WTC11 (cell line): ENCODE data around the gene SIX4.

Experiments used
- CREB1 ChIP-seq: sonication (generic); formaldehyde crosslinking; IDR thresholded peaks from 2 replicates; pipeline ENCODE4 v1.8.0; 2023; ENCODE audit warnings: mild to moderate bottlenecking, missing genetic modification reagents
- CREM ChIP-seq: sonication (generic); formaldehyde crosslinking; IDR thresholded peaks from 2 replicates; pipeline ENCODE4 v1.8.1; 2022; ENCODE audit warnings: mild to moderate bottlenecking, missing genetic modification reagents, moderate library complexity
- ESRRA ChIP-seq: sonication (generic); formaldehyde crosslinking; IDR thresholded peaks from 2 replicates; pipeline ENCODE4 v1.8.1; 2022; ENCODE audit warnings: mild to moderate bottlenecking, missing genetic modification reagents, borderline replicate concordance
- NFE2L1 ChIP-seq: sonication (generic); formaldehyde crosslinking; IDR thresholded peaks from 2 replicates; pipeline ENCODE4 v1.8.1; 2023; ENCODE audit warnings: missing genetic modification reagents
- NFYB ChIP-seq: sonication (generic); formaldehyde crosslinking; conservative IDR thresholded peaks from 2 replicates; pipeline ENCODE4 v1.8.0; 2022; ENCODE audit warnings: low read depth, missing genetic modification reagents
- SP1 ChIP-seq: sonication (generic); formaldehyde crosslinking; conservative IDR thresholded peaks from 2 replicates; pipeline ENCODE4 v1.8.1; 2022; ENCODE audit warnings: missing genetic modification reagents
- ZNF263 ChIP-seq: sonication (generic); formaldehyde crosslinking; IDR thresholded peaks from 2 replicates; pipeline ENCODE4 v1.8.1; 2022; ENCODE audit warnings: low read depth, mild to moderate bottlenecking, moderate library complexity, missing genetic modification reagents
- TF ChIP-seq, protein P1 (sequence below): fragments of 200-600 bp; IDR thresholded peaks from 2 replicates; pipeline ENCODE4 v1.8.0; 2022; ENCODE audit warnings: antibody characterized with exemption
- TF ChIP-seq, protein P2 (sequence below): sonication (generic); formaldehyde crosslinking; IDR thresholded peaks from 2 replicates; pipeline ENCODE4 v1.8.0; 2022; ENCODE audit warnings: mild to moderate bottlenecking, missing genetic modification reagents
- TF ChIP-seq, protein P3 (sequence below): sonication (generic); formaldehyde crosslinking; IDR thresholded peaks from 2 replicates; pipeline ENCODE4 v1.8.0; 2022; ENCODE audit warnings: mild to moderate bottlenecking, missing genetic modification reagents
- TF ChIP-seq, protein P4 (sequence below): sonication (generic); formaldehyde crosslinking; IDR thresholded peaks from 2 replicates; pipeline ENCODE4 v1.8.1; 2022; ENCODE audit warnings: low read depth, mild to moderate bottlenecking, moderate library complexity, missing genetic modification reagents, borderline replicate concordance
- TF ChIP-seq, protein P5 (sequence below): sonication (generic); formaldehyde crosslinking; IDR thresholded peaks from 2 replicates; pipeline ENCODE4 v1.8.1; 2023; ENCODE audit warnings: mild to moderate bottlenecking, moderate library complexity, missing genetic modification reagents
- TF ChIP-seq, protein P6 (sequence below): sonication (generic); formaldehyde crosslinking; conservative IDR thresholded peaks from 2 replicates; pipeline ENCODE4 v1.8.1; 2022; ENCODE audit warnings: mild to moderate bottlenecking, missing genetic modification reagents

DNA sequence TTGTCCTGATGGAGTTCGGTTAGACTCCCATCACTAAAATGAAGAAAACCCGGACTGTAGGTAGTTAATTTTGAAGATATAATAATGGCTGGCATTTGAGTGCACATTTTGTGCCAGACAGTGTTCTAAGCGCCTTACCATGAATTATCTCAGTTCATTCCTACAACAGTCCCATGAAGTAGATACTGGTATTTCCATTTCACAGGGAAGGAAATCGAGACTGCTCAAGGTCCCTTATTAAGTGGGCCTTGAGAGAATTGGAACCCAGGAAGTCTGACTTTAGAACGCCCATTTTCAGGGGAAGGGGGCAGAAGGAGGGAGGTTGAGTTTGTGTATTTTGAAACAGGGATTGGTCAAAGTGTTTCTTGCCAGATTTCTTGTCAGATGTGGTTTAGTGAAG, 11.3 kb upstream of the SIX4 start:
- TF ChIP-seq, protein P1, sequence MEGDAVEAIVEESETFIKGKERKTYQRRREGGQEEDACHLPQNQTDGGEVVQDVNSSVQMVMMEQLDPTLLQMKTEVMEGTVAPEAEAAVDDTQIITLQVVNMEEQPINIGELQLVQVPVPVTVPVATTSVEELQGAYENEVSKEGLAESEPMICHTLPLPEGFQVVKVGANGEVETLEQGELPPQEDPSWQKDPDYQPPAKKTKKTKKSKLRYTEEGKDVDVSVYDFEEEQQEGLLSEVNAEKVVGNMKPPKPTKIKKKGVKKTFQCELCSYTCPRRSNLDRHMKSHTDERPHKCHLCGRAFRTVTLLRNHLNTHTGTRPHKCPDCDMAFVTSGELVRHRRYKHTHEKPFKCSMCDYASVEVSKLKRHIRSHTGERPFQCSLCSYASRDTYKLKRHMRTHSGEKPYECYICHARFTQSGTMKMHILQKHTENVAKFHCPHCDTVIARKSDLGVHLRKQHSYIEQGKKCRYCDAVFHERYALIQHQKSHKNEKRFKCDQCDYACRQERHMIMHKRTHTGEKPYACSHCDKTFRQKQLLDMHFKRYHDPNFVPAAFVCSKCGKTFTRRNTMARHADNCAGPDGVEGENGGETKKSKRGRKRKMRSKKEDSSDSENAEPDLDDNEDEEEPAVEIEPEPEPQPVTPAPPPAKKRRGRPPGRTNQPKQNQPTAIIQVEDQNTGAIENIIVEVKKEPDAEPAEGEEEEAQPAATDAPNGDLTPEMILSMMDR = no peak
- TF ChIP-seq CREM (CRISPR knock-in tag) (no peak), SP1 (no peak), ESRRA (CRISPR knock-in tag) (no peak), ZNF263 (CRISPR knock-in tag) (no peak), NFYB (CRISPR knock-in tag) (no peak), CREB1 (CRISPR knock-in tag) (no peak), NFE2L1 (CRISPR knock-in tag) (no peak)
- TF ChIP-seq, protein P2, sequence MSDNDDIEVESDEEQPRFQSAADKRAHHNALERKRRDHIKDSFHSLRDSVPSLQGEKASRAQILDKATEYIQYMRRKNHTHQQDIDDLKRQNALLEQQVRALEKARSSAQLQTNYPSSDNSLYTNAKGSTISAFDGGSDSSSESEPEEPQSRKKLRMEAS = no peak
- TF ChIP-seq, protein P3, sequence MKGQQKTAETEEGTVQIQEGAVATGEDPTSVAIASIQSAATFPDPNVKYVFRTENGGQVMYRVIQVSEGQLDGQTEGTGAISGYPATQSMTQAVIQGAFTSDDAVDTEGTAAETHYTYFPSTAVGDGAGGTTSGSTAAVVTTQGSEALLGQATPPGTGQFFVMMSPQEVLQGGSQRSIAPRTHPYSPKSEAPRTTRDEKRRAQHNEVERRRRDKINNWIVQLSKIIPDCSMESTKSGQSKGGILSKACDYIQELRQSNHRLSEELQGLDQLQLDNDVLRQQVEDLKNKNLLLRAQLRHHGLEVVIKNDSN (CRISPR knock-in tag) = no peak
- TF ChIP-seq, protein P4, sequence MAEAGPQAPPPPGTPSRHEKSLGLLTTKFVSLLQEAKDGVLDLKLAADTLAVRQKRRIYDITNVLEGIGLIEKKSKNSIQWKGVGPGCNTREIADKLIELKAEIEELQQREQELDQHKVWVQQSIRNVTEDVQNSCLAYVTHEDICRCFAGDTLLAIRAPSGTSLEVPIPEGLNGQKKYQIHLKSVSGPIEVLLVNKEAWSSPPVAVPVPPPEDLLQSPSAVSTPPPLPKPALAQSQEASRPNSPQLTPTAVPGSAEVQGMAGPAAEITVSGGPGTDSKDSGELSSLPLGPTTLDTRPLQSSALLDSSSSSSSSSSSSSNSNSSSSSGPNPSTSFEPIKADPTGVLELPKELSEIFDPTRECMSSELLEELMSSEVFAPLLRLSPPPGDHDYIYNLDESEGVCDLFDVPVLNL (CRISPR knock-in tag) = no peak
- TF ChIP-seq, protein P5, sequence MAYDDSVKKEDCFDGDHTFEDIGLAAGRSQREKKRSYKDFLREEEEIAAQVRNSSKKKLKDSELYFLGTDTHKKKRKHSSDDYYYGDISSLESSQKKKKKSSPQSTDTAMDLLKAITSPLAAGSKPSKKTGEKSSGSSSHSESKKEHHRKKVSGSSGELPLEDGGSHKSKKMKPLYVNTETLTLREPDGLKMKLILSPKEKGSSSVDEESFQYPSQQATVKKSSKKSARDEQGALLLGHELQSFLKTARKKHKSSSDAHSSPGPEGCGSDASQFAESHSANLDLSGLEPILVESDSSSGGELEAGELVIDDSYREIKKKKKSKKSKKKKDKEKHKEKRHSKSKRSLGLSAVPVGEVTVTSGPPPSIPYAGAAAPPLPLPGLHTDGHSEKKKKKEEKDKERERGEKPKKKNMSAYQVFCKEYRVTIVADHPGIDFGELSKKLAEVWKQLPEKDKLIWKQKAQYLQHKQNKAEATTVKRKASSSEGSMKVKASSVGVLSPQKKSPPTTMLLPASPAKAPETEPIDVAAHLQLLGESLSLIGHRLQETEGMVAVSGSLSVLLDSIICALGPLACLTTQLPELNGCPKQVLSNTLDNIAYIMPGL (CRISPR knock-in tag) = no peak
- TF ChIP-seq, protein P6, sequence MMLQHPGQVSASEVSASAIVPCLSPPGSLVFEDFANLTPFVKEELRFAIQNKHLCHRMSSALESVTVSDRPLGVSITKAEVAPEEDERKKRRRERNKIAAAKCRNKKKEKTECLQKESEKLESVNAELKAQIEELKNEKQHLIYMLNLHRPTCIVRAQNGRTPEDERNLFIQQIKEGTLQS (CRISPR knock-in tag) = no peak
